Right atrium auricular region (tissue), 2 donors: Measurements from ENCODE around the gene LIM2. TPM values are rescaled to one million over a fixed set of nuclear protein-coding genes. Genes with fewer than 3 reads are reported as not detected.

ENCODE experiments used
- DNase-seq: peaks from one replicate; pipeline ENCODE4 v3.0.0-alpha.2; 2019; ENCODE audit warnings: low spot score
- H3K27ac ChIP-seq, 2 donors: fragments of 200-600 bp; sonication (generic); 1 replicate in 1 of 2; 2 replicates in 1 of 2; pipeline ENCODE4 v1.5.1; 2016 to 2019
- H3K27me3 ChIP-seq, 2 donors: fragments of 200-600 bp; sonication (generic); one replicate each; pipeline versions ENCODE4 v1.5.1 to v1.6.0; 2017 to 2019
- H3K36me3 ChIP-seq: fragments of 200-600 bp; sonication (generic); one replicate; pipeline ENCODE4 v1.5.1; 2016
- H3K4me1 ChIP-seq, 2 donors: fragments of 200-600 bp; sonication (generic); one replicate each; pipeline versions ENCODE4 v1.5.1 to v1.6.0; 2017 to 2019
- H3K4me3 ChIP-seq, 2 donors: fragments of 200-600 bp; sonication (generic); 1 replicate in 1 of 2; 2 replicates in 1 of 2; pipeline ENCODE4 v1.5.1; 2017 to 2019; ENCODE audit warnings: mild to moderate bottlenecking in 1 of 2, moderate library complexity in 1 of 2
- H3K9me3 ChIP-seq, 2 donors: fragments of 200-600 bp; sonication (generic); one replicate each; pipeline ENCODE4 v1.5.1; 2019
- CTCF ChIP-seq, 2 donors: fragments of 200-600 bp; sonication (generic); IDR thresholded peaks; one replicate each; pipeline ENCODE4 v1.5.1; 2019; ENCODE audit warnings: antibody characterized with exemption in 2 of 2
- total RNA-seq, 2 donors: library from RNA; depleted of rRNA; stranded (reverse); fragments of >200 nt; gene quantifications; one replicate each; pipeline ENCODE4 v1.1.0, GENCODE V29; 2016

LIM2 gene
- total RNA-seq, 2 donors from 2014 or later = not detected

DNA sequence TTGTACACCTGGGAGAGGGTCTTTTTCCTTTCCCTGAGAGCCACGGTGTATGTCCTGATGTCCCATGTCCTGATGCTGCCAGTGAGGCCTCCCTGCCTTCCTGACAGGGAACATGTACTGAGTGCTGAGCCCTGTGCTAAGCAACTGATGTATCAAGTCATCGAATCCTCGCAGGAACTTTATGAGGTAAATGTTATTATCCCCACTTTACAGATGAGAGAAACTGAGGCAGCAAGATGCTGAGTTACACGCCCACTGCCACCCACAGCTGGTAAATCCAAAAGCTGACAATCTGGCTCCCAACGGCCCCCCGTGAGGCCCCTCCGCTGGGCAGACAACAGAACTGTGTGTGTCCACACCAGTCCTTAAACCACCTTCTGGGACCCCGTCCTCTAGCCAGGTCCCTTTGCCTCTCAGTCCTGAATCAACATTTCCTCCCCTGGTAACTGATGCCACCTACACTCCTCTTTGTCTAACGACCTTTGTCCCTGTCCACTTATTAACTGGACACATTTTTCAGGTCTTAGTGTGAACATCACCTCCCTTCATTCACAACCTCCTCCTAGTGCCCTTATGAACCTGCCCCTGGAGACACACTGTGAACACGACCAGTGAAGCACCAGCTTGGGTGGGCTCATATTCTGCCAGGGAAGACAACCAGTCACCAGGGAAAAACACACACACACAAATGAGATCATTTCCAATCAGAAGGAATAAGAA, 40.4 kb downstream of the LIM2 start:
- no peak for DNase-seq
- Histone ChIP-seq H3K9me3 (no peaks in the 10 kb centered on the region), H3K27ac (no peak overlapping the region), H3K4me3 (no peak overlapping the region), H3K27me3 (no peaks in the 10 kb centered on the region), H3K36me3 (peaks cover 32% of the 10 kb centered on the region), H3K4me1 (no peaks in the 10 kb centered on the region)
- no peak for TF ChIP-seq CTCF (IDR thresholded peaks at IDR 0.05)

GRCh38 chr19:51346742-51347141, 41.0 kb downstream of the LIM2 start:
- no peak for DNase-seq
- Histone ChIP-seq H3K4me1 (no peaks in the 10 kb centered on the region), H3K27ac (no peak overlapping the region), H3K9me3 (no peaks in the 10 kb centered on the region), H3K4me3 (no peak overlapping the region), H3K36me3 (peaks cover 28% of the 10 kb centered on the region), H3K27me3 (no peaks in the 10 kb centered on the region)
- TF ChIP-seq CTCF (IDR thresholded peaks at IDR 0.05) = no peak

GRCh38 chr19:51345076-51345620, 42.6 kb downstream of the LIM2 start:
- H3K27ac ChIP-seq = no peak overlapping the region

GRCh38 chr19:51342631-51343569, 44.9 kb downstream of the LIM2 start:
- TF ChIP-seq CTCF (IDR thresholded peaks at IDR 0.05) = no peak
- Histone ChIP-seq H3K9me3 (no peaks in the 10 kb centered on the region), H3K27me3 (no peaks in the 10 kb centered on the region), H3K27ac (no peak overlapping the region), H3K36me3 (peaks cover 9% of the 10 kb centered on the region), H3K4me3 (no peak overlapping the region), H3K4me1 (peaks cover 0 to 21% of the 10 kb centered on the region in 2 donors)
- DNase-seq = no peak

More at GRCh38 chr19:51345076-51345620, 42.6 kb downstream of the LIM2 start:
- no peak overlapping the region for H3K4me3 ChIP-seq
- peaks cover 0 to 7% of the 10 kb centered on the region in 2 donors for H3K4me1 ChIP-seq
- peaks cover 13% of the 10 kb centered on the region for H3K36me3 ChIP-seq
- no peak for DNase-seq
- no peak for TF ChIP-seq CTCF (IDR thresholded peaks at IDR 0.05)
- H3K9me3 ChIP-seq = no peaks in the 10 kb centered on the region
- H3K27me3 ChIP-seq = no peaks in the 10 kb centered on the region

DNA sequence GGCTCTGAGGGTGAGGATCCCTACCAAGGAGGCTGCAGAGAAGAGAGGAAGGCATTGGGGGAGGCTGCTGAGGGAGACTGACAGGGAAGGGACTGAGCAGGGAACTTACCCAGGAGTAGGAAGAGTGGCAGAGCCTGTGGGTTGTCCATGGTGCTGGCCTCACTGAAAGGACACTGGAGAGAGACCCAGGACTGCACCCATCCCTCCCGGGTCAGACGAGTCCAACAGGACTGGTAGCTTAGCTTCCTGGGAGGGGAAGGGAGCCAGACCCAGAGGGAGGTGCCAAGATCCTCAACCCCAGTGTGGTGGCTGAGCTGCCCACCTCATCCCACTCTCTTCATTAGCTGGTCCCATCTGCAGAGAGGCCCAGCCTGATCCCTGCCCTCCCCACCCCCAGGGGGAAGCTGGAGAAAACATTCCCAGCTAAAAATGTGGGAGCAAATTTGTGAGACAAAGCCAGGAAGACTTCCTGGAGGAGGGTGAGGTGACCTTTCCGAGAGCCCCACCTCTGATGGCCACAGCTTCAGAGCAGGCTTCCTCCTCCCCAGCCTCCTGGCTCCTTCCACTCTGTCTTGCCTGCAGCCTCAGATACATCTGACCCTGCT, 45.7 kb downstream of the LIM2 start, which contains the start of gene VSIG10L:
VSIG10L (minus strand) TSS at position 164 of the 605 bp plus-strand sequence; CDS start at position 149, 15 bp downstream.
- no peaks in the 10 kb centered on the region for H3K9me3 ChIP-seq
- no peak within 1 kb of the TSS for H3K4me3 ChIP-seq
- TF ChIP-seq CTCF (IDR thresholded peaks at IDR 0.05) = no peak
- DNase-seq = no peak
- H3K27me3 ChIP-seq = no peaks in the 10 kb centered on the region
- H3K4me1 ChIP-seq = peaks cover 0 to 21% of the 10 kb centered on the region in 2 donors
- peaks cover 7% of the 10 kb centered on the region for H3K36me3 ChIP-seq
- no peak within 1 kb of the TSS for H3K27ac ChIP-seq
